Measurements from ENCODE around the gene MYT1. TPM values are rescaled to one million over a fixed set of nuclear protein-coding genes. Genes with fewer than 3 reads are reported as not detected.

MYT1 gene
- total RNA-seq, 4 donors from 2014 or later: not detected

GRCh38 chr20:64228751-64229506 lies 64.7 kb downstream of the MYT1 start:
- no peak overlapping the region for H3K27ac ChIP-seq
- H3K36me3 ChIP-seq: no peaks in the 10 kb centered on the region
- no peaks in the 10 kb centered on the region for H3K9me3 ChIP-seq
- 68 to 82% methylated on average over 9 to 14 of the region's 14 CpGs for WGBS, 2 donors
- peaks cover 0 to 5% of the 10 kb centered on the region in 2 donors for H3K27me3 ChIP-seq
- no peak overlapping the region for H3K4me3 ChIP-seq
- DNase-seq (ENCODE audit: low spot score in 2 of 2): no peak
- TF ChIP-seq POLR2A (IDR thresholded peaks at IDR 0.05) (no peak), EP300 (IDR thresholded peaks at IDR 0.05) (no peak), CTCF (IDR thresholded peaks at IDR 0.05) (no peak)
- peaks cover 0 to 14% (median 3%) of the 10 kb centered on the region in 4 donors for H3K4me1 ChIP-seq

- no peak overlapping the region for H3K27ac ChIP-seq
- H3K36me3 ChIP-seq: no peaks in the 10 kb centered on the region
- WGBS, 2 donors: 69 to 71% methylated on average over 8 of the region's 8 CpGs
- no peaks in the 10 kb centered on the region for H3K9me3 ChIP-seq
- no peak for DNase-seq (ENCODE audit: low spot score in 2 of 2)
- no peak overlapping the region for H3K4me3 ChIP-seq
- TF ChIP-seq CTCF (IDR thresholded peaks at IDR 0.05): no peak
- TF ChIP-seq EP300 (IDR thresholded peaks at IDR 0.05): no peak
- no peak for TF ChIP-seq POLR2A (IDR thresholded peaks at IDR 0.05)
- peaks cover 0 to 8% (median 0%) of the 10 kb centered on the region in 4 donors for H3K4me1 ChIP-seq
- H3K27me3 ChIP-seq: peaks cover 0 to 5% of the 10 kb centered on the region in 2 donors
These were observed 65.3 kb downstream of the MYT1 start for GRCh38 chr20:64229507-64230061.

- Histone ChIP-seq H3K4me3 (no peak overlapping the region), H3K36me3 (no peaks in the 10 kb centered on the region), H3K27me3 (peaks cover 0 to 5% of the 10 kb centered on the region in 2 donors), H3K9me3 (no peaks in the 10 kb centered on the region), H3K27ac (no peak overlapping the region), H3K4me1 (no peaks in the 10 kb centered on the region)
- WGBS, 2 donors: 73 to 75% methylated on average over 21 to 22 of the region's 22 CpGs
- DNase-seq (ENCODE audit: low spot score in 2 of 2): no peak
- TF ChIP-seq EP300 (IDR thresholded peaks at IDR 0.05) (no peak), CTCF (IDR thresholded peaks at IDR 0.05) (no peak), POLR2A (IDR thresholded peaks at IDR 0.05) (no peak)
These were observed 66.4 kb downstream of the MYT1 start for GRCh38 chr20:64230461-64231145.

GRCh38 chr20:64231621-64232550 lies 67.6 kb downstream of the MYT1 start:
- Histone ChIP-seq H3K27ac (no peak overlapping the region), H3K27me3 (peaks cover 0 to 5% of the 10 kb centered on the region in 2 donors), H3K36me3 (no peaks in the 10 kb centered on the region), H3K4me1 (no peaks in the 10 kb centered on the region), H3K4me3 (no peak overlapping the region), H3K9me3 (no peaks in the 10 kb centered on the region)
- TF ChIP-seq EP300 (IDR thresholded peaks at IDR 0.05) (no peak), CTCF (IDR thresholded peaks at IDR 0.05) (no peak), POLR2A (IDR thresholded peaks at IDR 0.05) (no peak)
- 83 to 91% methylated on average over 21 to 27 of the region's 27 CpGs for WGBS, 2 donors
- DNase-seq (ENCODE audit: low spot score in 2 of 2): no peak

Data from tibial nerve (tissue), 4 donors.